Measurements from ENCODE around the gene FAT1.

DNA sequence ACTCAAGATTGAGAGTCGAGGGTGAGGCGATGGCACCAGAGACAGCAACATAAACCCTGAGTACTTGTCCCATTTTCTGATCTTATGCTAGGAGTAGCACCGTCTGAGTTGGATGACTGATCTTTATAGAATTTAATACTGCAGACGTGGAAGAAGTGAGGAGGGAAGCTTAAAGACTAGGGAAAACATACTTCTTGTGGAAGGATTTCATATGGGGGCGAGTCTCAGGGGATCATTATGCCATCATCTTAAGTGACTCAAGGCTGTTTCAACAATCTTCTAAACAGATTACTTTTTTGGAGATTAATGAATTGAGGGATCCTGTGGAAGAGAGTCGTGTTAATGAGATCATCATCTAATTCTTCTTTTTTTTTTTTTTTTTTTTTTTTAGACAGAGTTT lies 17.2 kb upstream of the FAT1 start:
- TF ChIP-seq EP300 (IDR thresholded peaks at IDR 0.05; ENCODE audit: low read depth): no peak
- TF ChIP-seq, protein P1, sequence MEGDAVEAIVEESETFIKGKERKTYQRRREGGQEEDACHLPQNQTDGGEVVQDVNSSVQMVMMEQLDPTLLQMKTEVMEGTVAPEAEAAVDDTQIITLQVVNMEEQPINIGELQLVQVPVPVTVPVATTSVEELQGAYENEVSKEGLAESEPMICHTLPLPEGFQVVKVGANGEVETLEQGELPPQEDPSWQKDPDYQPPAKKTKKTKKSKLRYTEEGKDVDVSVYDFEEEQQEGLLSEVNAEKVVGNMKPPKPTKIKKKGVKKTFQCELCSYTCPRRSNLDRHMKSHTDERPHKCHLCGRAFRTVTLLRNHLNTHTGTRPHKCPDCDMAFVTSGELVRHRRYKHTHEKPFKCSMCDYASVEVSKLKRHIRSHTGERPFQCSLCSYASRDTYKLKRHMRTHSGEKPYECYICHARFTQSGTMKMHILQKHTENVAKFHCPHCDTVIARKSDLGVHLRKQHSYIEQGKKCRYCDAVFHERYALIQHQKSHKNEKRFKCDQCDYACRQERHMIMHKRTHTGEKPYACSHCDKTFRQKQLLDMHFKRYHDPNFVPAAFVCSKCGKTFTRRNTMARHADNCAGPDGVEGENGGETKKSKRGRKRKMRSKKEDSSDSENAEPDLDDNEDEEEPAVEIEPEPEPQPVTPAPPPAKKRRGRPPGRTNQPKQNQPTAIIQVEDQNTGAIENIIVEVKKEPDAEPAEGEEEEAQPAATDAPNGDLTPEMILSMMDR (IDR thresholded peaks at IDR 0.05): no peak
